ENCODE measurements around the gene EIF2AK3.
"Not testable (repeated sequence)": the region's sequence is repeated elsewhere in the genome, so short reads cannot be mapped to it uniquely, and the experiment has no call there.

The EIF2AK3 gene

DNA sequence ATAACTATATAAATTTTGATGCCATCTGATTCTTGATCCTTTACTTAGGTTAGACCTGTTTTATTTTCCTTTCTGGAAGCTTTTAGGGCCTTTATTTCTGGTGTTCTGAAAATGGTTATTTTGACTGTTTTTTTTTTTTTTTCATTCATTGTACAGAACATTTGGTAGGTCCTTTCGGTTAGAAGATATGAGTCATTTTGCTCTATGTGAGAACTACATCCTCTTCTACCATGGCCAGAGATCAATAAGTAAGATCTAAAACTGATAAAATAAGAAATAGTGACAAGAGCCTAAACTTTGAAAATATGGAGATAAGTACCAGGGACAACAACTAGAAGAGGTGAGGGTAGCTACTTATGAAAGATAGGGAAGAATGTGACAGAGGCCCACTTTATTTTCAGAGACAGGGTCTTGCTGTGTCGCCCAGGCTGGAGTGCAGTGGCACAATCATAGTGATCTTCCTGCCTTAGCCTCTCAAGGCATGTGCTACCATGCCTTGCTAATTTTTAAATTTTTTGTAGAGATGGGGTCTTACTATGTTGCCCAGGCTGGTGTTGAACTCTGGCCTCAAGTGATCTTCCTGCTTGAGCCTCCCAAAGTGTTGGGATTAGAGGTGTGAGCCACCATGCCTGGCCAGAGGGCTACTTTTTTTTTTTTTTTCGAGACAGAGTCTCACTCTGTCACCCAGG lies 66.5 kb downstream of the EIF2AK3 start:
- TF ChIP-seq, protein P1, sequence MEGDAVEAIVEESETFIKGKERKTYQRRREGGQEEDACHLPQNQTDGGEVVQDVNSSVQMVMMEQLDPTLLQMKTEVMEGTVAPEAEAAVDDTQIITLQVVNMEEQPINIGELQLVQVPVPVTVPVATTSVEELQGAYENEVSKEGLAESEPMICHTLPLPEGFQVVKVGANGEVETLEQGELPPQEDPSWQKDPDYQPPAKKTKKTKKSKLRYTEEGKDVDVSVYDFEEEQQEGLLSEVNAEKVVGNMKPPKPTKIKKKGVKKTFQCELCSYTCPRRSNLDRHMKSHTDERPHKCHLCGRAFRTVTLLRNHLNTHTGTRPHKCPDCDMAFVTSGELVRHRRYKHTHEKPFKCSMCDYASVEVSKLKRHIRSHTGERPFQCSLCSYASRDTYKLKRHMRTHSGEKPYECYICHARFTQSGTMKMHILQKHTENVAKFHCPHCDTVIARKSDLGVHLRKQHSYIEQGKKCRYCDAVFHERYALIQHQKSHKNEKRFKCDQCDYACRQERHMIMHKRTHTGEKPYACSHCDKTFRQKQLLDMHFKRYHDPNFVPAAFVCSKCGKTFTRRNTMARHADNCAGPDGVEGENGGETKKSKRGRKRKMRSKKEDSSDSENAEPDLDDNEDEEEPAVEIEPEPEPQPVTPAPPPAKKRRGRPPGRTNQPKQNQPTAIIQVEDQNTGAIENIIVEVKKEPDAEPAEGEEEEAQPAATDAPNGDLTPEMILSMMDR (conservative IDR thresholded peaks at IDR 0.05): no peak
- no peak overlapping the region for H3K27ac ChIP-seq

DNA sequence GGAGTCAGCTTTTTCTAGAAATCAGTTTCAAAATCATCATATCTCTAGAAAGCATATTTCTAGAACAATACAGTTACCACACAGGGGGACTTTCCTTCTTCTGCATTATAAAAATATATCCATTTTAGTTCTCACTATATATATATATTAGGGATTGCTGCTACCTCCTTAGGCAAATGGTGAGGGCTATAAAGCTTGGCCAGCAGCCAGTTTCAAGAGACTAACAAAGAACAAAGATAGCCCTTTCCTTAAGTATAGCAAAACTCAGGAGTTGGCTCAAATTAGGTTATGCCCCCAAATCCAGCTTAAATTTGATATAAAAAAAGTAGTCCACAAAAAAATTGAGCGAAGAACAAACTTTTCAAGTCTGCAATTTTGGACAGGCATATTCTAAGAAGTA lies 70.0 kb downstream of the EIF2AK3 start:
- H3K27ac ChIP-seq: no peak overlapping the region
- TF ChIP-seq, protein P1 (conservative IDR thresholded peaks at IDR 0.05): no peak

DNA sequence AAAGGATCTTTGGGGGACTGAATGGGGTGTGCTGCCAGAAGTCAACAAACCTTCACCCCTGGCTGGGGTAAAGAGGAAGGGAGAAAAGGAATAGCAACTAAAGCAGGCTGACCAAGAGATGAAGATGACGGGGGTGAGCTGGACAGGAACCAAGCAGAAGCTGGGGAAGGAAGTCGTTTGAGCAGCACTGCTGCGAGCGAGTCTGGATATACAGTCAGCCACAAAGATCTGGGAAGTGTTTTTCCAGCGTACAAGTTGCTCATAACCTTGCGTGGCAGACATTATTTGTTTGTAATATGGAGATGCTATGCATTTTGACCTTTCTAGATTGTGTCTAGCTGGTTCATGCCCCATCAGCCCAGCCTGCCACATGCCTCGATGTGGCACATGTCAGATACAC lies 71.2 kb downstream of the EIF2AK3 start:
- TF ChIP-seq, protein P1 (conservative IDR thresholded peaks at IDR 0.05): no peak
- H3K27ac ChIP-seq: no peak overlapping the region

DNA sequence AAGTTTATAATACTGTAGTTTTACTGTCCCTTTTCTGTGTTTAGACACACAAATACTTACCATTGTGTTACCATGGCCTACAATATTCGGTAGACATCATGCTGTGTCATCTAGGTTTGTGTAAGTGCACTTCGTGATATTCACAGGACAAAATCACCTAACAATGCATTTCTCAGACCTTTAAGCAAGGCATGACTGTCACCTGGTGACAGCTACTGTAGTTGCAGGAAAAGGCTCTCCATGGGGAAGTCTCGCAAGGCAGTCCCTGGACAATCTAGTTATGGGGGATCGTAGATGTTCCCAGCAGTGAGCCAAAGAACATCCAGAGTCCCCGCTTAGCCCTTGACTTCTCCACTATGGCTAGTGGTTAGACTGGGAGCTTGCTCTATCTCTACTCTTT lies 73.1 kb downstream of the EIF2AK3 start:
- no peak overlapping the region for H3K27ac ChIP-seq
- TF ChIP-seq, protein P1 (conservative IDR thresholded peaks at IDR 0.05): peak; percentile 57

DNA sequence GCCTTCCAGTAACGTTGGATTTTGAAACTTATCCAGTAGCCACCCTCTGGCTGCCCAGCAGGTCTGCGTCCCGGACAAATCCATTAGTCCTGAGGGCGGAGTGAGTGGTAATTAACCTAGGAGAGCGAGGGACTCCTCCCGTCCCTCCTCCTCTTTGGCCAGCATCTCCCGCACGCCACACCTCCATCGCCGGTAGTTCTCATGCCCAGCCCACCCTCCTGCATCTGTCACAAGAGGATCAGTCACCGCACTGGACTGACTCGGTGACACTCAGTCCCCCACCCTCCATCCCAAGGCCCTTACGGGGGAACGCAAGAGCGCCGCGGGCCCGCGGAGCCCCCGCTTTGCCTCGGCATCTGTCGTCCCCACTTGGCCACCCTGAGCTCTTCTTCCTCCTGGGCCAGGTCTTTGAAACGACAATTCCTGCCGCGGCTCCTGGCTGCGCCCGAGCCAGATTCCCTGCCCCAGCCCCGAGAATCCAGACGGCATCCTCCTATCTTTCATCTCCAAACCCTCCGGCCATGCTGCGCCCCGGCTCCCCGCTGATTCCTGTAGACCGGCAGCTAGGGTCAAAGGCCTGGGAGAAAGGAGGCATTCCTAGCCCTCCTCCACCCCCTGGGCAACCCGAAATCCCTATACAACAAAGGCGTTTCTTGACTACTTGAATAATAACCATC lies 77.5 kb downstream of the EIF2AK3 start:
- TF ChIP-seq, protein P1 (conservative IDR thresholded peaks at IDR 0.05): no peak

DNA sequence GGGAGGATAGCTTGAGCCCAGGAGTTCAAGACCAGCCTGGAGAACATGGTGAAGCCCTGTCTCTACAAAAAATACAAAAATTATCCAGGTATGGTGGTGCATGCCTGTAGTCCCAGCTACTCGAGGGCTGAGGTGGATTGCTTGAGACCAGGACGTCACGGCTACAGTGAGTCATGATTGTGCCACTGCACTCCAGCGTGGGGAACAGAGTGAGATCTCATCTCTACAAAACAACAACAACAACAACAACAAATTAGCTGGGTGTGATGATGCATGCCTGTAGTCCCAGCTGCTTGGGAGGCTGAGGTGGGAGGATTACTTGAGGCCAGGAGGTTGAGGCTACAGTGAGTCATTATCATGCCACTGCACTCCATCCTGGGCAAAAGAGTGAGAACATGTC lies 81.0 kb downstream of the EIF2AK3 start:
- not testable (repeated sequence) for H3K27ac ChIP-seq

More for the DNA sequence above, 77.5 kb downstream of the EIF2AK3 start:
- no peak overlapping the region for H3K27ac ChIP-seq

DNA sequence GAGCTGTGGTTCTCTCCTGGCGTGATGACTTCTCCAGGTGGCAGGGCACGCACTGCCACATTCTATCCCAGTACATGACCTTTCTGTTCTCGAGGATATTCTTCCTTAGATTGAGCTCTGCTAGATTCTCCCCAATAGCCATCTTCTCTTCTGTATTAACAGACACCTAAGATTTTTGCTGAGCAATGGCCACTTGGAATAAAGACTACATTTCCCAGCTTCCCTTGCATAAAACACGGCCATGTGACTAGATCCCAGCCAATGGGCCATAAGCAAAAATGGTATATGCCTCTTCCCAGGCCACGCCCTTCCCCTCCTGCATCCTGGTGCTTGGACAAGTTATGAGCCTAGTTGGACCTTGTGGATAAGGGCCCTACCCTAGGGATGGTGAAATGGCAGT lies 82.1 kb downstream of the EIF2AK3 start:
- no peak overlapping the region for H3K27ac ChIP-seq
- TF ChIP-seq, protein P1 (conservative IDR thresholded peaks at IDR 0.05): no peak

DNA sequence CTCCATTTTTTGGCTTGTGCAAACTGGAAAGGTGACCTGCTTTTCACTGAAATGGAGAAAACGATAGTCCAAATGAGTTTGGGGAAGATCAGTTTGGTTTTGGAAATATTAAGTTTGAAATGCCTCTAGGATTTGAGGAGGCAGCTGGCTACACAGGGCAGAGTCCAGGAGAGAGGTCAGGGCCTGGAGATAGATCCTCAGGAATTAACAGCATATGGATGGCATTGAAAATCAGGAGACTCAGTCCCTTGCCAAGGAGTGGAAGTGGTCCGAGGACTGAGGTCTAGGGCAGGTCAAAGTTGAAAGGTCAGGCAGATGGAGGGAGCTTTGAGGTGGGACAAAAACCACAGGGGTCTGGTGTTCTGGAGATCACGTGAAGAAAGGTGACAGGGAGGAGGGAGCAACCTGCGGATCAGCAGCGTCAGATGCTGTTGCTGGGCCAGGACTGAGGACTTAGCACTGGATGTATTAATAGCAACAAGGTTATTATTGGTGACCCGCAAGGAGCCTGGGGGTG lies 83.7 kb downstream of the EIF2AK3 start:
- TF ChIP-seq, protein P1 (conservative IDR thresholded peaks at IDR 0.05): no peak
- H3K27ac ChIP-seq: no peak overlapping the region
